GM21528 (cell line): ENCODE data around the gene MMS22L.
"Not testable (repeated sequence)": the region's sequence is repeated elsewhere in the genome, so short reads cannot be mapped to it uniquely, and the experiment has no call there.

Experiments used
- ATAC-seq: cut with Tn5 transposase; IDR thresholded peaks from one replicate; pipeline ENCODE4 v1.9.1; 2021; ENCODE audit warnings: mild to moderate bottlenecking, moderate library complexity; ENCODE audit not compliant: unreplicated experiment, low FRiP score

Gene MMS22L

GRCh38 chr6:97231911-97232310 lies 51.1 kb downstream of the MMS22L start:
- no peak for ATAC-seq

DNA sequence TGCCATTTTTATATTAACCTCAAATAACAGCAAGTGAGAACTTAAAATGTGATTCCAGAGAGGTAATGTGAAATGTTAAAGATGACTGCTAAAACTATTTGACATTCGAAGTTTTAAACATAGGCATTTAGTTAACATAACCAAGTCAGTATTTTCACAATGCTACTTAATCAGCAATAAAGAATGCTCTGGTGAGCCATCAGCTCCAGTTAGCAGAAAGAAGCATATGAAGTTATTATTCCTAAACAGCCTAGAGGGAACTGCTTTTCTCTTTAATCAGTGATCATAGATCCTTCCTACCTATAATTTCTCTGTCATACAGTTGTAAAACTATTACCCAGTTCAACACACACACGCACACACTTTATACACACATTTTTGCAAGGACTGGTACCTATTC lies 60.1 kb downstream of the MMS22L start:
- no peak for ATAC-seq

GRCh38 chr6:97218912-97219311 lies 64.1 kb downstream of the MMS22L start:
- ATAC-seq = no peak

GRCh38 chr6:97215157-97215769 lies 67.8 kb downstream of the MMS22L start:
- ATAC-seq = no peak

- no peak for ATAC-seq
Measured at GRCh38 chr6:97214671-97215070, 68.3 kb downstream of the MMS22L start.

GRCh38 chr6:97207383-97207782 lies 75.6 kb downstream of the MMS22L start:
- no peak for ATAC-seq

DNA sequence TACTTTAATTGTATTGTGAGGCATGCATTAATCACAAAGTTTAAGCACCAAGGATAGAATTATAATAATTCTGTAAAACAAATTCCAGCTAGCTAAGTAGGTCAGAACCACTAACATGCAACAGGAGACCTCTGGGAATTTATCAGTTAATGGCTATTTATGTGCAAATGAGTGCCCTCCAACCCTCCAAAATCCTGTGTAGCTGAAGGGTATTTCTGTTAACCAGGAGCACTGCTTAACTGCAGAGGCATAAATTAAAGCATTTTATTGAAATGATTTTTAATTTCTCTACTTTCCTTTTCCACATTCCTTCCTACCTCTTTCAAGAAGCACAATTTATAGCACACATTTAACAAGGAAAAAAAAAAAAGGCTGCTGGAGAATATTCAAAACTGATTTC lies 77.0 kb downstream of the MMS22L start:
- no peak for ATAC-seq

GRCh38 chr6:97203343-97203742 lies 79.7 kb downstream of the MMS22L start:
- no peak for ATAC-seq

- no peak for ATAC-seq
Measured at GRCh38 chr6:97198046-97198565, 84.9 kb downstream of the MMS22L start.

- no peak for ATAC-seq
Measured at GRCh38 chr6:97195117-97195516, 87.9 kb downstream of the MMS22L start.

- no peak for ATAC-seq
Measured at GRCh38 chr6:97189767-97190166, 93.2 kb downstream of the MMS22L start.

DNA sequence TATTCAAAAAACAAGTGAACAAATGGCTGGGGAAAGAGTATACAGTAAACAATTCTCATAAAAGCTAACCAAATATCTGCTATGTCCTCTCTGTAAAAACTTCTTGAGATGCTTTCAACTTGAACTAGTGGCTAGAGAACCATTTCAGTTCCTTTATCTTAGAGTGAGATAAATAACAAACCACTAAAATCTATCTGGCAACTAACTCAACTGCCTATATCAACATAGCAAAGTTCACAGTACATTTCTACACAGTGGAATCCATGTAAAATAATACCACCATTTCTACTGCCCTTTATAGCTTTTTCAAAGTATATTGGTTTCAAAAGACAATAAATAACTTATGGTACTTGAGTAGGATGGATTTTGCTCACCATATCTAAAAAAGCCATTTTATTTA lies 95.1 kb downstream of the MMS22L start:
- no peak for ATAC-seq

DNA sequence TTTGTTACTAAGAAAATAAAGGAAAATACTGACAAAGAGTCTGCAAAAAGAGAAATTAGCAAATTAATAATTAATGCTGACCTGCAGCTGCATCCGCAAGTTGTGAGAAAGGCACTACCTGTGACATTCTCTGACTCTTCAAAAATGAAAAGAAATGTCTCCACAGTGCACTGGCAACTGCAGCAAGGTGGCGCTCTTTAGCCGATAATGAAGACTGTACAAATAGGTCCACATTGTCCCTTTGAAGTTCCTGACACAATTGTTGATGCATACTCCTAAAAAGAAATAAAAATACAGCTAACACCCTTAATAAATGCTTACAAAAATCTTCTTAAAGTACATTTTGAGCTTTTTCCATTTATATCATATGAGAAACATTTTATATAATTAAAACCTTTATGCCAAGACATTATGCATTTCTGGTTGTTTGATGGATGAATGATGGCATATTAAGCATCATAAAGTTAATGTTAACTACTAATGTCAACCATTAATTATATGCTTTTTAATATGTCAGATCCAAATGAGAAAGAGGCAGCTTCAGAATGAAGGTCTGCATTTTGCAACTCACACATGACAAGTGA lies 96.5 kb downstream of the MMS22L start:
- ATAC-seq = peak; percentile 87

- no peak for ATAC-seq
Measured at GRCh38 chr6:97177905-97178304, 105.1 kb downstream of the MMS22L start.

GRCh38 chr6:97176468-97176867 lies 106.5 kb downstream of the MMS22L start:
- no peak for ATAC-seq

- no peak for ATAC-seq
Measured at GRCh38 chr6:97175806-97176205, 107.2 kb downstream of the MMS22L start.

- ATAC-seq = no peak
Measured at GRCh38 chr6:97174471-97174870, 108.5 kb downstream of the MMS22L start.

DNA sequence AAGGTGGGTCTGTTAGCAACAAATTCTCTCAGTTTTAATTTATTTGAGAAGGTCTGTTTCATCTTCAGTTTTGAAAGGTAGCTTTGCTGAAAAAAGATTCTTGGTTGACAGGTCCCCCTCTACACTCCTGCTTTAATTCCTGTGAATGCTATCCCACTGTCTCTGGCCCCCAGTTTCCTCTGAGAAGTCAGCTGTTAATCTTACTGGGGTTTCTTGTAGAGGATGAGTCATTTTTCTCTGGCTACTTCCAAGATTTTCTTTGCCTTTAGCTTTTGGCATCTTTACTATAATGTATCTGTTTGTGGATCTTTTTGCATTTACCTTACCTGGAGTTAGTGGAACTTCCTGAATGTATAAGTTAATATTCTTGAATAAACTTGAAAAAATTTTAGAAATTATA lies 122.7 kb downstream of the MMS22L start:
- no peak for ATAC-seq

DNA sequence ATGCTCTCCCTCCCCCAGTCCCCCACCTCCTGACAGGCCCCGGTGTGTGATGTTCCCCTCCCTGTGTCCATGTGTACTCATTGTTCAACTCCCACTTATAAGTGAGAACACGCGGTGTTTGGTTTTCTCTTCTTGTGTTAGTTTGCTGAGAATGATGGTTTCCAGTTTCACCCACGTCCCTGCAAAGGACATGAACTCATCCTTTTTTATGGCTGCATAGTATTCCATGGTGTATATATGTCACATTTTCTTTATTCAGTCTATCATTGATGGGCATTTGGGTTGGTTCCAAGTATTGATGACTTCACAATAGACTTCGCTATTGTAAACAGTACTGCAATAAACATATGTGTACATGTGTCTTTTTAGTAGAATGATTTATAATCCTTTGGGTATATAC lies 127.6 kb downstream of the MMS22L start:
- not testable (repeated sequence) for ATAC-seq

DNA sequence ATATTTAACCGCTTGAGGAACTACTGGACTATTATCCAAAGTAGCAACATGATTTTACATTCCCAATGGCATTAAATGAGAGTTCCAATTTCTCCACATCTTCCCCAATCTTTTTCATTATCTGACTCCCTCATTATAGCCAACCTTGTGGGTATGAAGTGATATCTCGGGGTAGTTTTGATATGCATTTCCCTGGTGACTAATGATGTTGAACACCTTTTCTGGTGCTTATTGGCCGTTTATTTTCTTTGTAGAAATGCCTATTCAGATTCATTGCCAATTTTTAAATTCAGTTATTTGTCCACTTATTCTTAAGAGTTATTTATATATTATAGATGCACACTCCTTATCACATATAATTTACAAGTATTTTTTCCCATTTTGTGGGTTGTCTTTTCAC lies 129.0 kb downstream of the MMS22L start:
- no peak for ATAC-seq

- no peak for ATAC-seq
Measured at GRCh38 chr6:97151601-97152000, 131.4 kb downstream of the MMS22L start.

DNA sequence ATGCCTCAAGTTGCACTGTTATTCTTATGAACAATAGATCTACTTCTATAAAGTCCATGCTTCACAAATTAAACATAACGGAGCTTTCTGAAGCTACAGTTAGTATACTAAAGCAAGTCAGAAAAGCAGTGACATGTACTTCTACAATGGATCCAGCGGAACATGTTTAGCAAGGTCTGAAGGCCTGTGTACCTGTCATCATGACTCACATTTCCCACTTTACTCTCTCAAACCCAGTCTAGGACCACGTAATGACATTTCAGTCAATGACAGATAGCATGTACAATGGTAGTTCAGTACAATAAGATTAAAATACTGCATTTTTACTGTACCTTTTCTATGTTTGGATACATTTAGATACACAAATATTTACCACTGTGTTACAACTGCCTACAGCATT lies 132.1 kb downstream of the MMS22L start:
- ATAC-seq = no peak
